Amniotic epithelial cell (primary cell): ENCODE results near the gene NEK8.
"Not testable (repeated sequence)": the region's sequence is repeated elsewhere in the genome, so short reads cannot be mapped to it uniquely, and the experiment has no call there.

Source experiments
- DNase-seq: peaks from one replicate; pipeline ENCODE4 v3.0.0-alpha.2; 2010; ENCODE audit warnings: low read depth

The NEK8 gene

GRCh38 chr17:28763804-28764266 is 35.2 kb downstream of the NEK8 start:
- peak; percentile 58 for DNase-seq

GRCh38 chr17:28765038-28765437 is 36.5 kb downstream of the NEK8 start:
- no peak for DNase-seq

GRCh38 chr17:28773736-28774135 is 45.1 kb downstream of the NEK8 start:
- peak; percentile 72 for DNase-seq

DNA sequence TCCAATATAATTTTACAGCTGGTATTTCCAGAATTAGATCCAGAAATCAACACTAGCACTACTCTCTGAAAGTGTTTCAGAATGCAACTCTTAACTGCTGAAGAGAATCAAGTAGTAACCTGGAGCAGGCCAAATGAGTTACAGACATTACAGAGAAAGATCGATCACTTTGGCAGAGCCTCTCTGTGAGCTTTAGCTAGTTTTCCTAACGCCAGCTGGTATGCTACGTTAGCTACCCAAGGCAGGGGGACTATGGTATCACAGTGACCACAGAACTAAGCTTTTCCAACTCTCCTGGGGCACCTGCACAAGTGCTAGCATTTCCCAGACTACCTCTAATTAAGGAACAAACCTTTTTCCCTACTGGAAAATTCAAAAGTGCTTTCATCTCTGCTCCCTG is 45.6 kb downstream of the NEK8 start:
- no peak for DNase-seq

- no peak for DNase-seq
Measured at GRCh38 chr17:28777178-28777577, 48.6 kb downstream of the NEK8 start.

DNA sequence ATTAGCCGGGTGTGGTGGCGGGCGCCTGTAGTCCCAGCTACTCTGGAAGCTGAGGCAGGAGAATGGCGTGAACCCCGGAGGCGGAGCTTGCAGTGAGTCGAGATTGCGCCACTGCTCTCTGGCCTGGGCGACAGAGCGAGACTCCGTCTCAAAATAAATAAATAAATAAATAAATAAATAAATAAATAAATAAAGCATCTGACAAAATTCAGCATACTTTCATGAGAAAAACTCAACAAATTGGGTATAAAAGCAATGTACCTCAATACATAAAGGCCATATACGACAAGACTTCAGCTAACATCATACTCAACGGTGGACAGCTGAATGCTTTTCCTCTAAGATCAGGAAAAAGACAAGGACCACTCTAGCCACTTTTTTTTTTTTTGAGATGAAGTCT is 51.0 kb downstream of the NEK8 start:
- not testable (repeated sequence) for DNase-seq

DNA sequence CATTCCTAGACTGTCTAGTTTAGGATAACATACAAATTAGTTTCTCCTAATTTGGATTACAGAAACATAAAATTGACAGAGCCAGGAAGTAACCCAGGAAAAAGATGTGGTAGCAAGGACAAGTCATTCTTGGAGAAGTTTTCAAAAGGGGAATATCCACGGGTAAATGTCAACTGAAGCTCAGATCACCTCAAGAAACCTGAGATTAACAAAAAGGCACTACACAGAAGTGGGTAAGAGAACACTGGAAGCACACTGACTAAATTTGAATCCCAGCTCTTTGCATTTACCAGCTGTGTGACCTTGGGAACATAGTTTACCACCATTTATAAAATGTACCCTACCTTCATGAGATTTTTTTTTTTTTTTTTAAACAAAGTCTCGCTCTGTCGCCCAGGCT is 54.6 kb downstream of the NEK8 start:
- DNase-seq, result no peak

DNA sequence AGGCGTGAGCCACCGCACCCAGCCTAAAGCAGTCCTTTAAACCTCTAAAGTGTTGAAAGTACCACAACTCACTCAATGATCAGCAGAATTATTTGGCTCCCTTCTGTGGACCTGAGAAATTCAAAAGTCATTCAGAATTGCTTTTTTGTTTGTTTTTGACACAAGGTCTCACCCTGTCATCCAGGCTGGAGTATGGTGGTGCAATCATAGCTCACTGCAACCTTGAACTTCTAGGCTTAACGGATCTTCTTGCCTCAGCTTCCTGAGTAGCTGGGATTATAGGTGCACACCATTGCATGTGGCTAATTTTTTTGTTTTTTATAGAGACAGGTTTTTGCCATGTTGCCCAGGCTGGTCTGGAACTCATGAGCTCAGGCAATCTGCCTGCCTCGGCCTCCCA is 59.5 kb downstream of the NEK8 start:
- DNase-seq, result no peak
